ENCODE results near the gene TPCN1. TPM values are rescaled to one million over a fixed set of nuclear protein-coding genes. Genes with fewer than 3 reads are reported as not detected.

The TPCN1 gene
- total and polyA plus RNA-seq, 9 donors, result 28.0 to 65.6 (median 47.6) TPM

DNA sequence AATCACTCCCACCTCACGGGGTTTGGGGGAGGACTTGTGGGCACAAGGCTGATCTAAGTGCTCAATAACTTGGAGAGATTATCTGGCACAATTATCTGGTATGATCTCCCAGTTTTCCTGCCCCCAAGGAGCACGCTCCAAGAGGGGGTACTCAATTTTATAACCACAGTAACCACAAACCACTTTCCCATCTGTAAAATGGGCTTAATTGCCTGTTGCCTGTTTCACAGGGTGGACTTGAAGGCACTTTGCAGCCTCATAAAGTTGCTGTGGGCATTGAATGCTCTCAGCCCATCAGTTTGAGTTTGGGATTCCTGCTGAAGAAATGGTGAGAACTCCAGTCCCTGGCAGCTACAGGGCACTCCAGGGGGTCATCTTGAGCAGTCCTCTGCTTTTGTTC is 109.2 kb downstream of the TPCN1 start:
- DNase-seq, result no peak
- Histone ChIP-seq H3K4me3 (no peak overlapping the region), H3K4me1 (ENCODE audit: insufficient read depth) (peaks cover 9% of the 10 kb centered on the region), H3K27me3 (no peaks in the 10 kb centered on the region), H3K9me3 (no peaks in the 10 kb centered on the region), H3K27ac (no peak overlapping the region), H3K36me3 (no peaks in the 10 kb centered on the region)
- TF ChIP-seq POLR2A (IDR thresholded peaks at IDR 0.05), result no peak
- no peak for TF ChIP-seq EP300 (IDR thresholded peaks at IDR 0.05)
- TF ChIP-seq, protein P1, sequence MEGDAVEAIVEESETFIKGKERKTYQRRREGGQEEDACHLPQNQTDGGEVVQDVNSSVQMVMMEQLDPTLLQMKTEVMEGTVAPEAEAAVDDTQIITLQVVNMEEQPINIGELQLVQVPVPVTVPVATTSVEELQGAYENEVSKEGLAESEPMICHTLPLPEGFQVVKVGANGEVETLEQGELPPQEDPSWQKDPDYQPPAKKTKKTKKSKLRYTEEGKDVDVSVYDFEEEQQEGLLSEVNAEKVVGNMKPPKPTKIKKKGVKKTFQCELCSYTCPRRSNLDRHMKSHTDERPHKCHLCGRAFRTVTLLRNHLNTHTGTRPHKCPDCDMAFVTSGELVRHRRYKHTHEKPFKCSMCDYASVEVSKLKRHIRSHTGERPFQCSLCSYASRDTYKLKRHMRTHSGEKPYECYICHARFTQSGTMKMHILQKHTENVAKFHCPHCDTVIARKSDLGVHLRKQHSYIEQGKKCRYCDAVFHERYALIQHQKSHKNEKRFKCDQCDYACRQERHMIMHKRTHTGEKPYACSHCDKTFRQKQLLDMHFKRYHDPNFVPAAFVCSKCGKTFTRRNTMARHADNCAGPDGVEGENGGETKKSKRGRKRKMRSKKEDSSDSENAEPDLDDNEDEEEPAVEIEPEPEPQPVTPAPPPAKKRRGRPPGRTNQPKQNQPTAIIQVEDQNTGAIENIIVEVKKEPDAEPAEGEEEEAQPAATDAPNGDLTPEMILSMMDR (IDR thresholded peaks at IDR 0.05), result no peak
- intact Hi-C loops (cut with DNase I), result loop anchor here in 2 of 4 donors (10.0 kb wide), 1 partner anchor 136 kb away; no protein-coding TSS in a partner anchor
- 89 to 91% (median 90%) methylated on average over 2 of the region's 2 CpGs for WGBS, 3 donors

DNA sequence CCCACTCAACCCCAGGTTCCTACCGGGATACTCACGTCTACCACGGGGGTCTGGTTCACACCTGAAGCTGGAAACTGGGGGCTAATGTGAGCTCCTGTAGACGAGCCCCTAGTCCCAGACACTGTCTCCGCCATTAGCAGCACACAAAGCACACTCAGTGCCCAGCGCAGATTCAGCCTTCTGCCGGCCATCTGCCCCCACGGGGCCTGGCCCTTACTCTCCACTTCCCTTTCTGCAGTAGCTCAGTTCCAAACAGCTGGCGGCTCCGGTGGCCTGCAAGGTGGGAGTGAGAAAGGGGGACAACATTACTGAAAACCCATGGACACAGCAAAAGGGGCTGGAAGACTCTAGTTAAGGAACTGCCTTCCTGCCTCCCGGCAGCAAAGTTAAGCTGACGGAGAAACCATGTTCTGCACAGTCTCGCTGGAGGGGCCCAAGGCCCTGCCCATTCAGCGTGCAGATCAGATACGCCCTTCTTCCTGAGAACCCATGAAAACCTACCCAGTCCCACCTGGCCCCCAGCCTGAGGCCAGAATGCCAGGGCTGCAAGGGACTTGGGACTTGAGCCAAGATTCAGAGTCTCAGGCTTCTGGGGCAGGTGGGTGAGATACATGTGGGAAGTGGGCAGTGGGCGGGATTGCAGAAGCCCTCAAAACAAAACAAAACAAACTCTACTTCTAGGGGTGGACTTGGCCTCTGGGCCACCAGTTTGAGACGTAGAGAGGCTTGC is 111.6 kb downstream of the TPCN1 start:
- H3K27me3 ChIP-seq, result no peaks in the 10 kb centered on the region
- DNase-seq, result peak in 2 of 5 donors; percentile 44 to 46
- peaks cover 5% of the 10 kb centered on the region for H3K4me1 ChIP-seq (ENCODE audit: insufficient read depth)
- intact Hi-C loops (cut with DNase I), result loop anchor here in 2 of 4 donors (10.0 kb wide), 1 partner anchor 138 kb away; no protein-coding TSS in a partner anchor
- no peaks in the 10 kb centered on the region for H3K36me3 ChIP-seq
- no peaks in the 10 kb centered on the region for H3K9me3 ChIP-seq
- WGBS, 3 donors, result 35 to 60% (median 35%) methylated on average over 17 of the region's 17 CpGs
- TF ChIP-seq, protein P1 (IDR thresholded peaks at IDR 0.05), result no peak
- TF ChIP-seq POLR2A (IDR thresholded peaks at IDR 0.05), result no peak
- TF ChIP-seq EP300 (IDR thresholded peaks at IDR 0.05), result no peak
- peak overlapping the region; percentile 56 for H3K4me3 ChIP-seq
- peak overlapping the region in 1 of 2 donors; percentile 50 for H3K27ac ChIP-seq

DNA sequence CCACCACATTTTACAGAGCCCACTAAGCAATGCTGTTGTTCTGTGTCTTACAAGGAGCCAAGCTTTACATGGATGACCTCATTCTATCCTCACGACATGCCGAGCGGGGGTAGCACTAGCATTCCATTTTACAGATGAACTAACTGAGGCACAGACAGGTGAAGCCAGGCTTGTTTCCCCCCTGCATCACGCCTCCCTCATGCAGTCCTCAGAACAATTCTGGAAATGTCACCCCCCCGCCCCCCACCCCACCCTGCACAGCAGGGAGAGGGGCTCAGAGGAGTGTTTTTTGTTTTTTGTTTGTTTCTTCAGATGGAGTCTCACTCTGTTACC is 112.1 kb downstream of the TPCN1 start:
- 37 to 58% (median 40%) methylated on average over 5 of the region's 5 CpGs for WGBS, 3 donors
- Histone ChIP-seq H3K9me3 (no peaks in the 10 kb centered on the region), H3K4me3 (peak overlapping the region; percentile 56), H3K27me3 (no peaks in the 10 kb centered on the region), H3K36me3 (no peaks in the 10 kb centered on the region), H3K27ac (peak overlapping the region in 1 of 2 donors; percentile 50), H3K4me1 (ENCODE audit: insufficient read depth) (peaks cover 4% of the 10 kb centered on the region)
- TF ChIP-seq EP300 (IDR thresholded peaks at IDR 0.05), result no peak
- TF ChIP-seq POLR2A (IDR thresholded peaks at IDR 0.05), result no peak
- TF ChIP-seq, protein P1 (IDR thresholded peaks at IDR 0.05), result no peak
- intact Hi-C loops (cut with DNase I), result loop anchor here in 2 of 4 donors (10.0 kb wide), 1 partner anchor 139 kb away; no protein-coding TSS in a partner anchor
- no peak for DNase-seq

DNA sequence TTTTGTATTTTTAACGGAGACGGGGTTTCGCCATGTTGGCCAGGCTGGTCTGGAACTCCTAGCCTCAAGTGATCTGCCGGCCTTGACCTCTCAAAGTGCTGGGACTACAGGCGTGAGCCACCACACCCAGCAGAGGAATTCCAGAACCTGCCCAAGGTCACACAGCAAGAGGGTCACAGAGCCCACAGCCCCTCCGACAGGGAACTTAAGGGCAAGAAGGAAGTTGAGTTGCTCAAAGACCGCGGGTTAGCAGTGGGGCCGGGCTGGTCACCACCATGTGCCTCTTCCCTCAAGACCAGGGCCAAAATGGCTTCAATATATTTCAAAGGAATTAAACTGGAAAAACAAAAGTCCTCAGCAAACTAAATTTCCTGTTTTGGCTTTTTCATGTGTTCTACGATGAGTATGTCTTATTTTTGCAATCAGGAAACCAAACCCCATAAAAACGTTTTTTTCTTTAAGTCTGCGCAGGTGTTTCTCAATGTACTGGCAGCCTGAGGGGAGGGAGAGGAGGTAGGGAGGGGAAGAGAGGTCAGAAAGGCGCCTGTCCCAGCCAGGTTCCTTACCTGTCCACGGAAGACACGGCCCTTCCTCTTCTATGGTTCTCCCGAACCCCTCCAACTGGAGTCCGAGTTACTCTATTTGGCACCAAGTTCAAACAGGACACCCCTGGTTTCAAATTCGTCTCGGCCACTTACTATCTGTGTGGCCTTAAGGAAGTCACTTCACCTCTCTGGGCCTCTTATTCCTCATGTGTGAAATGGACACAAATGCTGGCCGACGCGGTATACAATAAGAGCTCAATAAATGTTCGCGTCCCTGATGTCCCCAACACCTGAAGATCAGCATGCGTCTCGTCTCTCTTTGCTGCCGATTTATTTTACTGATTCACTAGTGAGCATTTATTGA is 112.9 kb downstream of the TPCN1 start:
- no peaks in the 10 kb centered on the region for H3K9me3 ChIP-seq
- no peaks in the 10 kb centered on the region for H3K36me3 ChIP-seq
- peak overlapping the region; percentile 56 for H3K4me3 ChIP-seq
- TF ChIP-seq EP300 (IDR thresholded peaks at IDR 0.05), result no peak
- TF ChIP-seq POLR2A (IDR thresholded peaks at IDR 0.05), result no peak
- TF ChIP-seq, protein P1 (IDR thresholded peaks at IDR 0.05), result no peak
- intact Hi-C loops (cut with DNase I), result loop anchor here in 2 of 4 donors (10.0 kb wide), 1 partner anchor 139 kb away; no protein-coding TSS in a partner anchor
- H3K27ac ChIP-seq, result peak overlapping the region; percentile 3 to 50
- WGBS, 3 donors, result 2 to 11% (median 5%) methylated on average over 27 of the region's 27 CpGs
- DNase-seq, result peak in 2 of 5 donors; percentile 47 to 60
- peaks cover 3% of the 10 kb centered on the region for H3K4me1 ChIP-seq (ENCODE audit: insufficient read depth)
- no peaks in the 10 kb centered on the region for H3K27me3 ChIP-seq

Data from ovary (tissue), 9 donors.